NOMO-1 treated with DMSO at 0.1 percent for 48 hours (cell line): Measurements from ENCODE around the gene ABCA3.
"Not testable (repeated sequence)": the region's sequence is repeated elsewhere in the genome, so short reads cannot be mapped to it uniquely, and the experiment has no call there.

Source experiments
- DNase-seq: peaks from one replicate; lab custom pipeline; 2025; ENCODE audit not compliant: unreplicated experiment; lab: John Stamatoyannopoulos, UW

ABCA3 gene

GRCh38 chr16:2282866-2283555 lies 57.5 kb downstream of the ABCA3 start:
- no peak for DNase-seq

GRCh38 chr16:2282262-2282661 lies 58.3 kb downstream of the ABCA3 start:
- DNase-seq = peak; percentile 4

GRCh38 chr16:2280981-2281542 lies 59.5 kb downstream of the ABCA3 start:
- no peak for DNase-seq

- DNase-seq = no peak
Observed at GRCh38 chr16:2280461-2280860, 60.1 kb downstream of the ABCA3 start.

- DNase-seq = no peak
Observed at GRCh38 chr16:2278956-2279800, 61.4 kb downstream of the ABCA3 start.

DNA sequence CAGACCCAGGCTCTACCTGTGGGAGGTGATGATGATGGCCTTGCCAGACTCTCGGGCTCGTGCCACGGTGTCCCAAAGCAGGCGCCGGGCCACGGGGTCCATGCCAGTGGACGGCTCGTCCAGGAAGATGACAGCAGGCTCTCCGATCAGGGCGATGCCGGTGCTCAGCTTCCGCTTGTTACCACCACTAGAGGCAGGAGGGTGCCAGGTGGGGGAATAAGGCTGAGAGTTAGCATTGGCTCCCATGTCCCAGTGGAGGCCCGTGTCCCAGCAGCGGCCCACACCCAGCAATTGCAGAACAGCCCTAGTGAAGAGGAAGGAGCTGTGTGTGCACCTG lies 62.3 kb downstream of the ABCA3 start:
- no peak for DNase-seq

DNA sequence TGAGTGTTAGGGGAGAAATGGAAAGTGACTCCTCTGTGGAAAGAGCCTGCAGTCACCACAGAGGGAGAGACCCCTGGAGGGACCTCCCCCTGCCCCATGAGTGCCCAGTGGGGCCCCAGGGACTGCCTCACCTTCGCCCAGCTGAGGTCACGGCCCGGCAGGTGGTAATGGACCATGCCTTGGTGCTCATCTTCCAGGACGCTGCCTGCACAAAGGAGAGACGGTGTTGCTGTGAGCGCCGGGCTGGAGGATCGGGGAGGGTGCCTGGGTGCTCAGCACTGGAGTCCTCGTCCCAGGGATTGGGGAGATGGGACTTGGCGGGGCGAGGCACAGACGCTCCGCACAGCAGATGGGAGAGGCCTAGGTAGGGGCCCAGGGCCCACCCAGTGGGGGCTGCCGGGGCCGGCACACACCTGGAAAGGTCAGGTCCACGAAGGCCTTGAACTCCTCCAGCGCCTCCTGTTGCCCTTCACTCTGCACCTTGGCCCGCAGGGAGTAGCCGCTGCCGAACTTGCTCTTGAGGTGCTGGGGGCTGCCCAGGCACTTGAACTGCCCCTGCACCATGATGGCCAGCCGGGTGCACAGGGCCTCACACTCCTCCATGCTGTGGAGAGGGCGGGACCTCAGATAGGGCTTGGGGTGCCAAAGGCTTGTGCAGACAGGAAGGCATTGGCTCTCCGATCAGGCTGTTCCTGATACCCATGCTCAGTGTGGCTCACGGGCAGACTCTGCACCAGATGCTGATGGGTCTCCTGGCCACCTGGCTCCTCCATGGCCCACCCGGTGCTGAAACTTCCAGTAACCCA lies 62.9 kb downstream of the ABCA3 start:
- no peak for DNase-seq

DNA sequence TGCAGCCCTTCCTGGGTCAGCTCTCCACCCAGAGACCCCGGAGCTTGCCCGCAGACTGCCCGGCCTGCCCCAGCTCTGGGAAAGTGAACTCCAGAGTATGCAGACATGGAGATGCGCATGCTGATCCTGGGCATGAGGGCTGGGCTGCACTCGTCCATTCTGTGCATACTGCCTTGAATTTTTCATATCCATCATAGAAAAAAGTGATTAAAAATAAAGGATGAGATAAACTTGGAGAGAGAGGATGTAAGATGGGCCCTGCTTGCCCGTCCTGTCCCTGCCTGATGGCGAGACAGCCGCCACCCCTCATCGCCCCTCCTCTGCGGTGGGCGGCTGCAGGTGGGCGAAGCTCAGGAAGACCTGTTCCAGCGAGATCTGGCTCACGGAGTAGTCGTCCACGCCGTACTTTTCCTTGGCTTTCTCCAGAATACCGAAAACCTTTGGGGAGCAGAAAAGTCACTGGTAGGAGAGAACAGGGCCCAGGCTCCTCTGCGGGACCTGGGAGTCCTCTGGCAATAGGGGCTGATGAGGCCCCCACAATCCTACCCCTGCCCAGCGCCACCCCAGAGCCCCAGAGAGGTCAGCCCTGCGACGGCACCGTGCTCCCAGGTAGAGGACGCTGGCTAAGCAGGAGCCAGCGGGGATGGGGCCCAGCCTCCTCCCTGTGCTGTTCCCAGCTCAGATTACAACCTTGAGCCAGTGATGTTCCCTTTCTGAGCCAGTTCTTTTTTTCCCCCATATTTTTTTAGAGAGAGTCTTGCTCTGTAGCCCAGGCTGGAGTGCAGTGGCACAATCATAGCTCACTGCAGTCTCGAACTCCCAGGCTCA lies 63.9 kb downstream of the ABCA3 start:
- DNase-seq = no peak

- DNase-seq = no peak
Observed at GRCh38 chr16:2275476-2276367, 64.8 kb downstream of the ABCA3 start.

DNA sequence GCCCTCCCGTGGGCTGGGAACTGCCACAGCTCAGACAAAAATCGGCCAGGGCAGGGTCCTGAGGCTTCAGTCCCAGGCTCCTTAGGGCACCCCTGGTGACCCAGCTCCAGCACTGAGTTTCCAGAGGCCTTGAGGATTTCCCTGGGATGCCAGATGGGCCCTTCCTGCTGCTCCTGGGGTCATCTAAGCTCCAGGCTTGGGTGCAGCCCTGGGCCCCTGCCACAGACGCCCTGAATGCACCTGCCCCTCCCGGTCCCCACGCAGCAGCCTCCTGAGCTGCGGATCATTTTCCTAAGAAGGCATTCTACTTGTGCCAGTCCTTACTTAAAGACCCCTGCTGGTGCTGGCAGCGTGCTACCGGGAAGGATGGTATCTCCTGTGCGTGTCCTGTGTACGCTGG lies 66.6 kb downstream of the ABCA3 start:
- DNase-seq = no peak

GRCh38 chr16:2273484-2273883 lies 67.0 kb downstream of the ABCA3 start:
- DNase-seq = no peak

GRCh38 chr16:2271848-2272461 lies 68.6 kb downstream of the ABCA3 start:
- DNase-seq = no peak

DNA sequence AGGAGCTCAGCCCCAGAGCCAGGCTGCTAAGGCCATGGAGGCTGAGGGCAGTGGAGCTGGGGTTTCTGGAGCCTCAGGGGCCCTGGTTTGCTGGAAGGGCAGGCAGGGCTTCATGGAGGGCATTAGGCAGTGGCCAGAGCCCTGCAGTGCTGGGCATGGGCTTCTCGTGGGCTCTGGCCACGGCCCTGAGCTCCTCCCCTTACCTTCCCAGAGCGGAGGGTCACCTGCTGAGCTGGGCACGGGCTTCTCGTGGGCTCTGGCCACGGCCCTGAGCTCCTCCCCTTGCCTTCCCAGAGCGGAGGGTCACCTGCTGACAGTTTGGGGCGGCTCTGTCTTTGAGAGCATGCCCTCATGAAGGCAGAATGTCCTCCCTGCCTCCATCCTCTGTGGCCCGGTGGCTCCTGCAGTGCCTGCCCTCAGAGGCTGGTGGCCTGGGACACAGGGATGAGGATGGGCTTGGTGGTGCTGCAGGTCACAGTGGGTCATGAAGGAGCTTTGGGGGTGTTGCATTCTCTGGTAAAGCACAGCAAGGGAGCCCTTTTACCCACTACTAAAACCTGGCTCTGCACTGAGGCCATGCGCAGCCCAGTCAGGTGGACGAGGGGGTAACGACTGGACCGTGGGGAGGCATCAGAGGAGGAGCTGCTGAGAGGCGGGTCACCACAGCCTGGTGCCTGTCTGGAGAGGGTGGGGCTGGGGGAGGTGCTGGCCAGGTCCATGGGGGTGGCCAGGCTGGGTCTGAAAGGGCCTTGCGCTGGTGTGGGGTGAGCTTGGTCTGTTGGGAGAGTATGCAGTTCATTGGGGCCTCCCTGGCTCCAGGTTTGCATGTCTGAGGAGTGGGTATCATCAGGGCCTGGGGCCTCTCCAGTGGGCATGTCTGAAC lies 69.7 kb downstream of the ABCA3 start:
- no peak for DNase-seq

DNA sequence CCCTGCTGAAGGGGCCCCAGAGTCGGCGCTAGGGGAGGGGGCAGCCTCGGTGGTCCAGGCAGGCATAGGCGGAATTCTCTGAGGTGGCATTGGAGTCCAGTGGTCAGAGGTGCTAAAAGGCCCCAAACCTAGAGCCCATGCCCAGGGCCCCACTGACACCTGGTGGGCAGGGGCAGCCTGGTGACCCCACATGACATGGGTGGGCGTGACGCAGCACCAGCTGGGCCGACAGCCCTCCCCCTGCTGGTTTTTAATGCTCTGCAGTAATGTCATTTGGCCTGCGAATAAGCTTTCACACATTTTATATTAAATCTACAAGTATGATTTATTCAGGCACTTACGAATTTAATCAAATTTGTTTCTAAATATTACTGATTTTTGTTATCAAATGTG lies 70.5 kb downstream of the ABCA3 start:
- no peak for DNase-seq

DNA sequence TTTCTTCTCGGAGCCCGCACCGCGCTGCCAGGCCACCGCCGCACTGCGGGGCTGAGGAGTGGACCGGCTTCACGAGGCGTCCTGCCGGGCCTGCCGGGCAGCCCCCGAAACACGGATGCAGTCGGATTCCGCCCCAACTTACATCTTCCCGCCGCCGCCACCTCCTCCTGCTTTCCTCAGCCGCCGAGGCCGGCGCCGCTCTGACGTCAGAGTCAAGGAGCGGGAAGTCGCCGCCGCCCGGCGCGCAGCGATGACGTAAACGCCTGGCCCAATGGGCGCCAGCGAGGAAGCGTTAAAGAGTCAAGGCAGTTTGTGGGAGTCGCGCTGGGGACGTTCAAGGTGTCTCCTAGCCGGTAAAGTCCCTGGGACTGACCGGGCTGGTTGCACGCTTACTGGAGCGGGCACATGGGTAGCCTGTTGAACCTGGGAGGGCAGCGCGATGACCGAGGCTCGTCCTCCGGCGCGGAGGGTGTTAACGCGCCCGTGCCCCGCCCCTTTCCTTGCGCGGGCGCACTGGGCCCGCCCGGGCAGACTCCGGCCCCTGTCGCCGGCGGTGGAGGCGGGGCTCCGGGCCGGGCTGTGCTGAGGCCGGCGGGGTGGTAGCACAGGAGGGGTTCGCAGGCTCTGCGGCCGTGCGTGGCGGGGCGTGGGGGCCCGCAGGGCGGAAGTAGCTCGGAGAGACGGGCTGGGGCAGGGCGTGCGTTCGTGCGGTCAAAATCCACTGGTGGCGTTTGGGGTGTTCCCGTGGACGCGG lies 72.4 kb downstream of the ABCA3 start, which contains the start of gene RNPS1:
TSS of gene RNPS1 (minus strand) at position 214 of the 754 bp plus-strand sequence. CDS start 3,483 bp downstream, outside the sequence.
- DNase-seq = peak; percentile 90

DNA sequence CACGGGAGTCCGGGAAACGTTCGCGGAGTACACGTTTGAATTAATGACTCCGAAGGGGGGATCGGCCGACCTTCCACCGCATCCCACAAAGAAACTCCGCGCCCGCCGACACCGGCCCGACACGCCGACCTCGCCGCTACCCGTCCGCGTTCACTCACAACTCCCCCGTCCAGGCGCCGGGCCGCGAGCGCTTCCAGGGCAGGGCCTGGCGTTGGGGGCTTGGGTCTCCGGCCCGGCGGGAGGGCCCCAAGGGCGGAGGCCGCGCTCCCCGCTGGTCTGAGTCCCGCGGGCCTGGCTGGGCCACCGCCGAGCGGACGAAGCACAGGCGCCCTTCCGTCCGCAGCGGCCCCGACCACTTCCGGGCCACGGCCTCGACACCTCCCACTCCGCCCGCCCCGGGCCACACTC lies 73.0 kb downstream of the ABCA3 start:
- DNase-seq = peak; percentile 73

DNA sequence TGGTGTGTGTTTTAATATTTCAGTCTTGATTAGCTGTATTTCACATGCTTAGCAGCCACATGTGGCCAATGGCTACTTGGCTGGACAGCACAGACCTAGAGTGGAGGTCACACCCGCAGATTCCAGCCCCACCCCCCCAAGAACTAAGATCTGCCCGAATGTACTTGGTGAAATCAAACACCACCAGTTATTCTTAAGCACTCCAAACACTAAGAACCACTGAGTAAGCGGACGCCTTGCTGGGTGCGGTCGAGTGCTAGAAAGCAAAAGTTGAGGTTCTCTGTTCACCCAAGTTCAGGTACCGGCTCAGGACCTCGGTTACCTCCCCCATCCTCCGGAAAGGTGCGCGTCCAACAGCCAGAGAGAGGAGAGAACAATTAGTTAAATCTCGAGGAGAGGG lies 73.6 kb downstream of the ABCA3 start:
- DNase-seq = not testable (repeated sequence)
